OCI-LY7 (cell line): Measurements from ENCODE around the gene STARD9.

Experiments used
- EZH2phosphoT487 ChIP-seq: fragments of 200-600 bp; sonication (generic); IDR thresholded peaks from 2 replicates; pipeline ENCODE4 v1.6.1; 2018; ENCODE audit warnings: low read depth, borderline replicate concordance, mild to moderate bottlenecking, mixed run types, antibody characterized with exemption, low read length, moderate library complexity, mixed read lengths
- TF ChIP-seq, protein P1 (sequence below): fragments of 200-600 bp; sonication (generic); conservative IDR thresholded peaks from 2 replicates; pipeline ENCODE4 v1.5.1; 2014; ENCODE audit warnings: mild to moderate bottlenecking, antibody characterized with exemption, low read length, moderate library complexity, mixed read lengths

DNA sequence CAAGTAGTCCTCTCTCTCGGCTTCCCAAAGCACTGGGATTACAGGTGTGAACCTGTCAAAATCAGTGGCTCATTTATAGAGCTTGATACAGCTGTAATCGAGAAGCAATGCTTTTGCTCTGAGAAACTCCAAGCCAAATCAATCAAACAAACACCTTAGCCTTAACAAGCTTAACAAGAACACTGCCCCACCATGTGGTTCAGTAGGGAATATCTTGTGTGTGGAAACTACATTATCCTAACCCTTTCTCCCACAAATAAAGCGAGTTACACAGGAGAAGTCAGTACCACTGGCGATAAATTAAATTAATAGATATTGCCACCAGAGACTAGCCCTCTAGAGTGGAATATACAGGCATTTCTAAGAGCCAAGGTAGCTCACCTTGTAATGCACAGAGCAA is 147.7 kb downstream of the STARD9 start:
- TF ChIP-seq, protein P1, sequence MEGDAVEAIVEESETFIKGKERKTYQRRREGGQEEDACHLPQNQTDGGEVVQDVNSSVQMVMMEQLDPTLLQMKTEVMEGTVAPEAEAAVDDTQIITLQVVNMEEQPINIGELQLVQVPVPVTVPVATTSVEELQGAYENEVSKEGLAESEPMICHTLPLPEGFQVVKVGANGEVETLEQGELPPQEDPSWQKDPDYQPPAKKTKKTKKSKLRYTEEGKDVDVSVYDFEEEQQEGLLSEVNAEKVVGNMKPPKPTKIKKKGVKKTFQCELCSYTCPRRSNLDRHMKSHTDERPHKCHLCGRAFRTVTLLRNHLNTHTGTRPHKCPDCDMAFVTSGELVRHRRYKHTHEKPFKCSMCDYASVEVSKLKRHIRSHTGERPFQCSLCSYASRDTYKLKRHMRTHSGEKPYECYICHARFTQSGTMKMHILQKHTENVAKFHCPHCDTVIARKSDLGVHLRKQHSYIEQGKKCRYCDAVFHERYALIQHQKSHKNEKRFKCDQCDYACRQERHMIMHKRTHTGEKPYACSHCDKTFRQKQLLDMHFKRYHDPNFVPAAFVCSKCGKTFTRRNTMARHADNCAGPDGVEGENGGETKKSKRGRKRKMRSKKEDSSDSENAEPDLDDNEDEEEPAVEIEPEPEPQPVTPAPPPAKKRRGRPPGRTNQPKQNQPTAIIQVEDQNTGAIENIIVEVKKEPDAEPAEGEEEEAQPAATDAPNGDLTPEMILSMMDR: peak; percentile 58
- no peak for TF ChIP-seq EZH2phosphoT487
